GM18502 (cell line): ENCODE measurements around the gene CAMSAP1.
"Not testable (repeated sequence)": the region's sequence is repeated elsewhere in the genome, so short reads cannot be mapped to it uniquely, and the experiment has no call there.

Experiments
- ATAC-seq: cut with Tn5 transposase; IDR thresholded peaks from one replicate; pipeline ENCODE4 v1.9.1; 2021; ENCODE audit warnings: mild to moderate bottlenecking; ENCODE audit not compliant: unreplicated experiment, poor library complexity

Gene CAMSAP1

GRCh38 chr9:135920973-135921585 is 13.7 kb upstream of the CAMSAP1 start:
- no peak for ATAC-seq

GRCh38 chr9:135920256-135920930 is 13.0 kb upstream of the CAMSAP1 start:
- ATAC-seq, result no peak

- no peak for ATAC-seq
These were observed 12.1 kb upstream of the CAMSAP1 start for GRCh38 chr9:135919318-135919890.

- not testable (repeated sequence) for ATAC-seq
These were observed 8.9 kb upstream of the CAMSAP1 start for GRCh38 chr9:135916227-135916626.

GRCh38 chr9:135914921-135915320 is 7.6 kb upstream of the CAMSAP1 start:
- ATAC-seq, result no peak

GRCh38 chr9:135911233-135911632 is 3.9 kb upstream of the CAMSAP1 start:
- not testable (repeated sequence) for ATAC-seq

GRCh38 chr9:135910757-135911156 is 3.4 kb upstream of the CAMSAP1 start:
- no peak for ATAC-seq

GRCh38 chr9:135910216-135910615 is 2.9 kb upstream of the CAMSAP1 start:
- ATAC-seq, result no peak

GRCh38 chr9:135909371-135909770 is 2.0 kb upstream of the CAMSAP1 start:
- no peak for ATAC-seq

- ATAC-seq, result no peak
These were observed 1.4 kb upstream of the CAMSAP1 start for GRCh38 chr9:135908754-135909204.

- ATAC-seq, result no peak
These were observed 877 bp upstream of the CAMSAP1 start for GRCh38 chr9:135908093-135908753.

- ATAC-seq, result peak; percentile 16
These were observed 328 bp downstream of the CAMSAP1 start for GRCh38 chr9:135907006-135907430.

- ATAC-seq, result peak; percentile 10
These were observed 898 bp downstream of the CAMSAP1 start for GRCh38 chr9:135906291-135907005.

GRCh38 chr9:135905380-135906258 is 1.7 kb downstream of the CAMSAP1 start:
- ATAC-seq, result no peak

- ATAC-seq, result no peak
These were observed 3.4 kb downstream of the CAMSAP1 start for GRCh38 chr9:135903786-135904520.

GRCh38 chr9:135903358-135903656 is 4.0 kb downstream of the CAMSAP1 start:
- no peak for ATAC-seq

- ATAC-seq, result no peak
These were observed 4.5 kb downstream of the CAMSAP1 start for GRCh38 chr9:135902655-135903357.

GRCh38 chr9:135901826-135902225 is 5.5 kb downstream of the CAMSAP1 start:
- ATAC-seq, result no peak
